ENCODE results near the gene COTL1. TPM values are rescaled to one million over a fixed set of nuclear protein-coding genes. Genes with fewer than 3 reads are reported as not detected.

Gene COTL1
- total and polyA plus RNA-seq, 9 of the 15 experiments (the other 6 are each of a cell fraction or from before 2014, with no cell fraction given) = 27.7 to 185 (median 72.5) TPM

DNA sequence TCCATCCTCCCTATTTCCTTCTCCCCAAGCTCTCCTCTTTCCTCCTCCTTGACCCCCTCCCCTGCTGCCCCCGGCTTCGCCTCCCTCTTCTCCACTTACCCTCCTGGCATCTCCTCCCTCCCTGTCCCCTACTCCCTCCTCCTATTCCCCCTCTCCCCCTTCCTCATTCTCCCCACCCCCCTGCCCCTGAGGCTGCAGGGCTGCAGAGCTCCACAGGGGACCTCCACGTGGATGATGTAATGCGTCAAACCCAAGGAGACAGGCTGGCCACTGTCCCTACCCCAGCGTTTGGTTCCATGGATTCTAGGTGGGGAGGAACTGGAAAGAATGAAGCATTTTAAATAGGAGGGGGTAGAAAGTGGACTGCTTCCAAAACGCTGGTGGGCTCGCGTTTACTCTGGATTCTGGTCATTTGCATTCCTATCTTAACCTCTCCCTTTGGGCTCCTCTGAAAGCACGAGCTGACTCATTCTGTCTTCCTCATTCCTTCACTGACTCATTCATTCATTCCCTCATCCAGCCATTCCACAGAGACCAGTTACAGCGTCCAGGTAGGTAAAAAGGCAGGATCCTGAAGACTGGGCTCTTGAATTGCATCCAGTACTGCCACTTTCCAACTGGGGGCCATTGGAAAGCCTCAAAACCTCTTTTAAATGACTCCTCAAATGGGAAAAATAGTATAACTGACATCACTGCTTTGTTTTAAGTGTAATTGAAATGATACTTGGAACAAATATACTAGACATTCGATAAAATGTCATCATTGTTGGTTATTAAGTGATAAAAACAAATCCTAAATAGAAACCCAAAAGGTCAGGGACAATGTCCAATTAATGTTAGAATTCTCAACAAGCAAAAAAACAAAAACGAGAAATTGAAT, 943 bp upstream of the COTL1 start (continued):
- no peak for TF ChIP-seq REST (IDR thresholded peaks at IDR 0.05; ENCODE audit: borderline replicate concordance)
- no peak for TF ChIP-seq REST (CRISPR knock-in tag; IDR thresholded peaks at IDR 0.05; ENCODE audit: low read depth)
- peak; percentile 80 for TF ChIP-seq ZNF316 (IDR thresholded peaks at IDR 0.05)
- TF ChIP-seq SPI1 (IDR thresholded peaks at IDR 0.05; ENCODE audit: borderline replicate concordance, low read depth, low read length) = peak; percentile 70; the same call in 1 of the 2 replicates
- peak in 1 of 2 experiments; percentile 6; a peak in 1 of 4 replicates for TF ChIP-seq RAD21 (CRISPR knock-in tag; conservative IDR thresholded peaks at IDR 0.05 in 1 of 2, IDR thresholded peaks at IDR 0.05 in 1 of 2)
- TF ChIP-seq ZBTB2 (IDR thresholded peaks at IDR 0.05) = 0 out of 2 replicates have a peak, but pooled peaks have one; percentile 16
- TF ChIP-seq, protein P1, sequence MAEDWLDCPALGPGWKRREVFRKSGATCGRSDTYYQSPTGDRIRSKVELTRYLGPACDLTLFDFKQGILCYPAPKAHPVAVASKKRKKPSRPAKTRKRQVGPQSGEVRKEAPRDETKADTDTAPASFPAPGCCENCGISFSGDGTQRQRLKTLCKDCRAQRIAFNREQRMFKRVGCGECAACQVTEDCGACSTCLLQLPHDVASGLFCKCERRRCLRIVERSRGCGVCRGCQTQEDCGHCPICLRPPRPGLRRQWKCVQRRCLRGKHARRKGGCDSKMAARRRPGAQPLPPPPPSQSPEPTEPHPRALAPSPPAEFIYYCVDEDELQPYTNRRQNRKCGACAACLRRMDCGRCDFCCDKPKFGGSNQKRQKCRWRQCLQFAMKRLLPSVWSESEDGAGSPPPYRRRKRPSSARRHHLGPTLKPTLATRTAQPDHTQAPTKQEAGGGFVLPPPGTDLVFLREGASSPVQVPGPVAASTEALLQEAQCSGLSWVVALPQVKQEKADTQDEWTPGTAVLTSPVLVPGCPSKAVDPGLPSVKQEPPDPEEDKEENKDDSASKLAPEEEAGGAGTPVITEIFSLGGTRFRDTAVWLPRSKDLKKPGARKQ (CRISPR knock-in tag; IDR thresholded peaks at IDR 0.05) = no peak
- TF ChIP-seq MLLT1 (IDR thresholded peaks at IDR 0.05) = peak; percentile 47 to 50; a peak in 1 of 4 replicates
- no peak for TF ChIP-seq IRF9 (tag; IDR thresholded peaks at IDR 0.05)
- no peak for TF ChIP-seq FOXO4 (CRISPR knock-in tag; IDR thresholded peaks at IDR 0.05)

All from K562 (cell line).